HepG2 (cell line): ENCODE measurements around the gene UQCRC1. TPM values are rescaled to one million over a fixed set of nuclear protein-coding genes. Genes with fewer than 3 reads are reported as not detected.

ENCODE experiments used
- EP300 ChIP-seq, 3 experiments: sonication (generic) in 1 of 3; formaldehyde crosslinking in 1 of 3; IDR thresholded peaks; 2 replicates each; pipeline versions ENCODE4 v1.5.1 to v1.6.1; 2011 to 2020; ENCODE audit warnings: low read depth in 2 of 3, low read length in 2 of 3, borderline replicate concordance in 1 of 3, improper control_type of control experiment in 1 of 3, mild to moderate bottlenecking in 1 of 3, missing genetic modification reagents in 1 of 3, moderate library complexity in 1 of 3
- FOXJ3 ChIP-seq: sonication (generic); formaldehyde crosslinking; IDR thresholded peaks from 2 replicates; pipeline ENCODE4 v1.4.0; 2020; ENCODE audit warnings: missing genetic modification reagents, mild to moderate bottlenecking, borderline replicate concordance
- FOXK1 ChIP-seq: sonication (generic); formaldehyde crosslinking; IDR thresholded peaks from 2 replicates; pipeline ENCODE4 v1.4.0; 2020; ENCODE audit warnings: low read depth, missing genetic modification reagents, borderline replicate concordance
- KAT8 ChIP-seq: IDR thresholded peaks from 2 replicates; pipeline ENCODE4 v1.6.1; 2016; ENCODE audit warnings: missing genetic modification reagents, missing compliant biosample characterization
- KLF16 ChIP-seq, 2 experiments: sonication (generic) in 1 of 2; formaldehyde crosslinking in 1 of 2; IDR thresholded peaks; 2 replicates each; pipeline versions ENCODE4 v1.6.1 to v1.8.0; 2016 to 2023; ENCODE audit warnings: missing genetic modification reagents in 2 of 2, missing compliant biosample characterization in 1 of 2
- KMT2A ChIP-seq: sonication (generic); formaldehyde crosslinking; IDR thresholded peaks from 2 replicates; pipeline ENCODE4 v1.4.0; 2020; ENCODE audit warnings: missing genetic modification reagents
- LCORL ChIP-seq, 2 experiments: fragments of 450-650 bp in 1 of 2; sonication (generic) in 1 of 2; formaldehyde crosslinking in 1 of 2; IDR thresholded peaks; 2 replicates each; pipeline versions ENCODE4 v1.5.0 to v1.6.1; 2017 to 2020; ENCODE audit warnings: antibody characterized with exemption in 1 of 2, missing genetic modification reagents in 1 of 2
- MED8 ChIP-seq: sonication (generic); formaldehyde crosslinking; IDR thresholded peaks from 2 replicates; pipeline ENCODE4 v1.8.1; 2023; ENCODE audit warnings: mild to moderate bottlenecking, missing genetic modification reagents; ENCODE audit not compliant: insufficient replicate concordance
- NR3C1 ChIP-seq: sonication (generic); formaldehyde crosslinking; IDR thresholded peaks from 2 replicates; pipeline ENCODE4 v1.4.0; 2020; ENCODE audit warnings: missing genetic modification reagents
- ZNF251 ChIP-seq: sonication (generic); formaldehyde crosslinking; IDR thresholded peaks from 2 replicates; pipeline ENCODE4 v1.9.0; 2021; ENCODE audit warnings: mild to moderate bottlenecking, missing genetic modification reagents
- ZNF276 ChIP-seq: sonication (generic); formaldehyde crosslinking; IDR thresholded peaks from 2 replicates; pipeline ENCODE4 v1.4.0; 2020; ENCODE audit warnings: mild to moderate bottlenecking, low read depth, missing genetic modification reagents
- ZNF281 ChIP-seq: sonication (generic); formaldehyde crosslinking; IDR thresholded peaks from 2 replicates; pipeline ENCODE4 v1.4.0; 2020; ENCODE audit warnings: missing genetic modification reagents, borderline replicate concordance
- ZNF644 ChIP-seq: IDR thresholded peaks from 2 replicates; pipeline ENCODE4 v1.6.1; 2016; ENCODE audit warnings: low read depth
- polyA plus RNA-seq, 8 experiments: library from polyadenylated mRNA; depleted of rRNA in 3 of 8; stranded (reverse) in 7 of 8; unstranded in 1 of 8; fragments of >200 nt; fragmentation: Illumina TruSeq in 4 of 8; extraction: Trizol in 4 of 8; gene quantifications; 2 replicates each; pipeline versions ENCODE4 v1.2.1 to v1.2.3, GENCODE V29; 2011 to 2016; ENCODE audit warnings: low read depth in 4 of 8, missing spikeins in 1 of 8, mixed read lengths in 1 of 8; ENCODE audit not compliant: insufficient read depth in 1 of 8
- total RNA-seq, 5 experiments: library from RNA; depleted of rRNA; stranded (reverse); fragments of >200 nt; fragmentation: Illumina TruSeq; extraction: Trizol; gene quantifications; 2 replicates each; pipeline ENCODE4 v1.2.3, GENCODE V29; 2016; ENCODE audit warnings: low read depth in 1 of 5
- TF ChIP-seq, protein P1 (sequence below): sonication (generic); formaldehyde crosslinking; IDR thresholded peaks from 2 replicates; pipeline ENCODE4 v1.4.0; 2020; ENCODE audit warnings: missing genetic modification reagents
- TF ChIP-seq, protein P2 (sequence below): sonication (generic); formaldehyde crosslinking; IDR thresholded peaks from 2 replicates; pipeline ENCODE4 v1.4.0; 2020; ENCODE audit warnings: missing genetic modification reagents
- TF ChIP-seq, protein P3 (sequence below): sonication (generic); formaldehyde crosslinking; conservative IDR thresholded peaks from 2 replicates; pipeline ENCODE4 v1.8.0; 2022; ENCODE audit warnings: mild to moderate bottlenecking, moderate library complexity, missing genetic modification reagents

UQCRC1 gene
- total and polyA plus RNA-seq, 2 of the 13 experiments (the other 11 are each of a cell fraction or from before 2014, with no cell fraction given): 316 to 680 TPM

DNA sequence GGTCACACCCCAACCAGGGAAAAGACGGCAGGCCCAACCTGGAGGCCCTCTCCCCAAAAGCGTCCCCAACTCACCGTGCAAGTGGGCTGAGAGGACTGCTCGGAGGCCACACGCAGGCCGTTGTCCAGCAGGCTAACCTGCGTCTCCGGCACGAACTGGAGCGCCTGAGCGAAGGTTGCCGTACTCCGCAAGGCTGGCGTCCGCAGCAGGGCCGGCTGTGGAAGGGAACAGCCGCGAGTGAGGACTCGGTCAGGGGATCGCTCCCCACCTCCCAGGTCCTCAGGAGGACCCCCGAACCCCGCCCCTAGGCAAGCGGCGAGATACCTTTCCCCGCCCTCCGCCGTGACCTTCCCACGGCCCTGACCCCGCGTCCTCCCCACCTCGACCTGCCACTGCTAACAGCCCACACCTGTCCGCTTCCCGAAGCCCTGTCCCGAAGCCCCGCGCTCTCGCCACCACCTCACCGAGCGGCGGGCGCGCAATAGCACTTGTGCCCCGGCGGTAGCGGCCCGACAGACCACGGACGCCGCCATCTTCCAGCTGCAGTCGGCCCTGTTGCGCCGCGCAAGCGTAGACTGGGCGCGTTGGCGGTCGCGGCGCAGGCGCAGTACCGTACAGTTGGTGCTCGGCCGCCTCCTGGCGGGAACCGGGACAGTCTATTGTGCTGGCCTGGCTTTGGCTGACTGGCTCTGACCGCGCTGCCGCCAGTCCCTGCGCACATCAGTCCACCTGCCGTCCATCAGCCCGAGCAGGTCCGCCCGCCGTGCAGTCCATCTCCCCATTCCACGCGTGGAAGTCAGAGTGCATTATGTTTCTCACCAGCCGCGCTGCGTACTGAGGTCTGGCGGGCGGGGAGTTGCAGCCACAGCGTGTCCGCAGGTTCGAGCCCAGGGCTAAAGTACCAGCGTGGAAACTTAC lies at the start of gene UQCRC1 (continued):
- TF ChIP-seq KLF16 (CRISPR knock-in tag; IDR thresholded peaks at IDR 0.05) (peak in 1 of 2 experiments; percentile 73; a peak in 2 of 4 replicates), FOXJ3 (no peak), FOXK1 (CRISPR knock-in tag) (peak; percentile 36; the same call in 1 of the 2 replicates), ZNF276 (CRISPR knock-in tag) (no peak; the same call in 1 of the 2 replicates), LCORL (IDR thresholded peaks at IDR 0.05) (no peak), LCORL (CRISPR knock-in tag; IDR thresholded peaks at IDR 0.05) (peak; percentile 79), ZNF644 (CRISPR knock-in tag) (no peak), MED8 (CRISPR knock-in tag) (peak; percentile 87), EP300 (IDR thresholded peaks at IDR 0.05; ENCODE audit: low read depth in 2 of 2, low read length in 2 of 2) (no peak), EP300 (CRISPR knock-in tag; IDR thresholded peaks at IDR 0.05; ENCODE audit: borderline replicate concordance) (no peak), NR3C1 (CRISPR knock-in tag) (no peak), ZNF251 (CRISPR knock-in tag) (0 out of 2 replicates have a peak, but pooled peaks have one; percentile 48), KMT2A (CRISPR knock-in tag) (peak; percentile 87), KAT8 (peak; percentile 71), ZNF281 (CRISPR knock-in tag) (no peak)
- TF ChIP-seq, protein P1, sequence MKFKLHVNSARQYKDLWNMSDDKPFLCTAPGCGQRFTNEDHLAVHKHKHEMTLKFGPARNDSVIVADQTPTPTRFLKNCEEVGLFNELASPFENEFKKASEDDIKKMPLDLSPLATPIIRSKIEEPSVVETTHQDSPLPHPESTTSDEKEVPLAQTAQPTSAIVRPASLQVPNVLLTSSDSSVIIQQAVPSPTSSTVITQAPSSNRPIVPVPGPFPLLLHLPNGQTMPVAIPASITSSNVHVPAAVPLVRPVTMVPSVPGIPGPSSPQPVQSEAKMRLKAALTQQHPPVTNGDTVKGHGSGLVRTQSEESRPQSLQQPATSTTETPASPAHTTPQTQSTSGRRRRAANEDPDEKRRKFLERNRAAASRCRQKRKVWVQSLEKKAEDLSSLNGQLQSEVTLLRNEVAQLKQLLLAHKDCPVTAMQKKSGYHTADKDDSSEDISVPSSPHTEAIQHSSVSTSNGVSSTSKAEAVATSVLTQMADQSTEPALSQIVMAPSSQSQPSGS (CRISPR knock-in tag): peak; percentile 44; the same call in 1 of the 2 replicates
- TF ChIP-seq, protein P2, sequence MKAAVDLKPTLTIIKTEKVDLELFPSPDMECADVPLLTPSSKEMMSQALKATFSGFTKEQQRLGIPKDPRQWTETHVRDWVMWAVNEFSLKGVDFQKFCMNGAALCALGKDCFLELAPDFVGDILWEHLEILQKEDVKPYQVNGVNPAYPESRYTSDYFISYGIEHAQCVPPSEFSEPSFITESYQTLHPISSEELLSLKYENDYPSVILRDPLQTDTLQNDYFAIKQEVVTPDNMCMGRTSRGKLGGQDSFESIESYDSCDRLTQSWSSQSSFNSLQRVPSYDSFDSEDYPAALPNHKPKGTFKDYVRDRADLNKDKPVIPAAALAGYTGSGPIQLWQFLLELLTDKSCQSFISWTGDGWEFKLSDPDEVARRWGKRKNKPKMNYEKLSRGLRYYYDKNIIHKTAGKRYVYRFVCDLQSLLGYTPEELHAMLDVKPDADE: no peak
- TF ChIP-seq, protein P3, sequence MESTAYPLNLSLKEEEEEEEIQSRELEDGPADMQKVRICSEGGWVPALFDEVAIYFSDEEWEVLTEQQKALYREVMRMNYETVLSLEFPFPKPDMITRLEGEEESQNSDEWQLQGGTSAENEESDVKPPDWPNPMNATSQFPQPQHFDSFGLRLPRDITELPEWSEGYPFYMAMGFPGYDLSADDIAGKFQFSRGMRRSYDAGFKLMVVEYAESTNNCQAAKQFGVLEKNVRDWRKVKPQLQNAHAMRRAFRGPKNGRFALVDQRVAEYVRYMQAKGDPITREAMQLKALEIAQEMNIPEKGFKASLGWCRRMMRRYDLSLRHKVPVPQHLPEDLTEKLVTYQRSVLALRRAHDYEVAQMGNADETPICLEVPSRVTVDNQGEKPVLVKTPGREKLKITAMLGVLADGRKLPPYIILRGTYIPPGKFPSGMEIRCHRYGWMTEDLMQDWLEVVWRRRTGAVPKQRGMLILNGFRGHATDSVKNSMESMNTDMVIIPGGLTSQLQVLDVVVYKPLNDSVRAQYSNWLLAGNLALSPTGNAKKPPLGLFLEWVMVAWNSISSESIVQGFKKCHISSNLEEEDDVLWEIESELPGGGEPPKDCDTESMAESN: peak; percentile 81
